HCT116 (cell line): Measurements from ENCODE around the gene BAHCC1. TPM values are rescaled to one million over a fixed set of nuclear protein-coding genes. Genes with fewer than 3 reads are reported as not detected.

ENCODE experiments used
- ATAC-seq: fragments of 200-7000 bp; cut with Tn5 transposase; 2 replicates; pipeline ENCODE4 v1.9.1; 2020; ENCODE audit warnings: mild to moderate bottlenecking, moderate library complexity
- BruUV-seq: library from RNA; stranded (reverse); fragments of 400-500 nt; replicated peaks from 2 replicates; lab custom pipeline; 2021; lab: Mats Ljungman, UMichigan
- CTCF ChIA-PET: fragments of 300-600 bp; sonication (Branson Sonifier 250); formaldehyde crosslinking; loops from one replicate; lab custom pipeline; 2021; ENCODE audit warnings: antibody characterized with exemption; lab: Charles Lee
- POLR2A ChIA-PET: fragments of 300-600, 350-600 bp; sonication (Branson Sonifier 250); formaldehyde crosslinking; loops from one replicate; lab custom pipeline; 2021; ENCODE audit warnings: antibody characterized with exemption; lab: Charles Lee
- RAD21 ChIA-PET, 2 experiments: fragments of 300-600 bp; sonication (Branson Sonifier 250); formaldehyde crosslinking; loops; one replicate each; lab custom pipeline; 2023; ENCODE audit warnings: low total read pairs in 2 of 2; ENCODE audit not compliant: uncharacterized antibody in 2 of 2, unreplicated experiment in 2 of 2, low non-redundant PET in 1 of 2; lab: Charles Lee
- DNase-seq: peaks from one replicate; pipeline ENCODE4 v3.0.0-alpha.2; 2010; ENCODE audit warnings: low read depth, low spot score
- H2AFZ ChIP-seq: fragments of 200-600 bp; shearing (Covaris generic), sonication (generic); 2 replicates; pipeline ENCODE4 v1.6.1; 2017; ENCODE audit warnings: low read depth, mixed run types, mixed read lengths, antibody characterized with exemption, low read length; ENCODE audit not compliant: poor library complexity, severe bottlenecking
- H3K27ac ChIP-seq: 2 replicates; pipeline ENCODE4 v1.5.1; 2012; ENCODE audit warnings: low read depth, low read length
- H3K27me3 ChIP-seq: fragments of 200-600 bp; sonication (generic); 2 replicates; pipeline ENCODE4 v1.6.1; 2016; ENCODE audit warnings: mixed run types, low read length, mixed read lengths; ENCODE audit not compliant: insufficient read depth
- H3K36me3 ChIP-seq, 2 experiments: fragments of 200-500 bp in 1 of 2; fragments of 200-600 bp in 1 of 2; sonication (Bioruptor generic) in 1 of 2; sonication (generic) in 1 of 2; 2 replicates each; pipeline versions ENCODE4 v1.5.1 to v1.6.1; 2014 to 2016; ENCODE audit warnings: low read length in 2 of 2, inconsistent platforms in 1 of 2, mixed read lengths in 1 of 2, mixed run types in 1 of 2; ENCODE audit not compliant: insufficient read depth in 2 of 2, control insufficient read depth in 1 of 2
- H3K4me1 ChIP-seq, 2 experiments: fragments of 200-600 bp in 1 of 2; sonication (generic) in 1 of 2; 2 replicates each; pipeline versions ENCODE4 v1.5.1 to v1.6.1; 2012 to 2017; ENCODE audit warnings: low read length in 2 of 2, inconsistent platforms in 1 of 2, mild to moderate bottlenecking in 1 of 2, mixed read lengths in 1 of 2, mixed run types in 1 of 2, moderate library complexity in 1 of 2; ENCODE audit not compliant: insufficient read depth in 2 of 2, control insufficient read depth in 1 of 2
- H3K4me2 ChIP-seq: fragments of 200-600 bp; sonication (generic); 2 replicates; pipeline ENCODE4 v1.6.1; 2017; ENCODE audit warnings: mixed run types, low read length, mixed read lengths
- H3K4me3 ChIP-seq, 2 experiments: fragments of 200-600 bp in 1 of 2; sonication (generic) in 1 of 2; replicated peaks in 1 of 2; 2 replicates each; pipeline ENCODE4 v1.5.1; 2011 to 2016; ENCODE audit warnings: low read length in 2 of 2, control low read depth in 1 of 2, low read depth in 1 of 2, mild to moderate bottlenecking in 1 of 2, mixed read lengths in 1 of 2, mixed run types in 1 of 2
- H3K79me2 ChIP-seq: fragments of 200-600 bp; sonication (generic); 2 replicates; pipeline ENCODE4 v1.6.1; 2017; ENCODE audit warnings: mild to moderate bottlenecking, mixed run types, low read length, moderate library complexity, mixed read lengths; ENCODE audit not compliant: insufficient read depth
- H3K9ac ChIP-seq: fragments of 200-600 bp; sonication (generic); 2 replicates; pipeline ENCODE4 v1.6.1; 2016; ENCODE audit warnings: low read length, mixed read lengths
- H3K9me2 ChIP-seq: fragments of 200-600 bp; sonication (generic), shearing (Covaris generic); 2 replicates; pipeline ENCODE4 v1.6.1; 2017; ENCODE audit warnings: mixed run types, mild to moderate bottlenecking, moderate library complexity; ENCODE audit not compliant: insufficient read depth
- H3K9me3 ChIP-seq, 2 experiments: fragments of 200-500 bp in 1 of 2; fragments of 200-600 bp in 1 of 2; sonication (Bioruptor generic) in 1 of 2; sonication (generic) in 1 of 2; 2 replicates each; pipeline ENCODE4 v1.6.1; 2014 to 2017; ENCODE audit warnings: low read length in 2 of 2, mixed read lengths in 2 of 2, inconsistent platforms in 1 of 2, low read depth in 1 of 2, mild to moderate bottlenecking in 1 of 2, mixed run types in 1 of 2, moderate library complexity in 1 of 2; ENCODE audit not compliant: control insufficient read depth in 1 of 2, insufficient read depth in 1 of 2
- H4K20me1 ChIP-seq: fragments of 200-600 bp; sonication (generic), shearing (Covaris generic); 2 replicates; pipeline ENCODE4 v1.6.1; 2017; ENCODE audit warnings: mixed run types, mild to moderate bottlenecking, moderate library complexity; ENCODE audit not compliant: insufficient read depth
- CBX3 ChIP-seq: IDR thresholded peaks from 2 replicates; pipeline ENCODE4 v1.6.1; 2012; ENCODE audit warnings: low read depth
- CEBPB ChIP-seq: IDR thresholded peaks from 2 replicates; pipeline ENCODE4 v1.6.1; 2012; ENCODE audit warnings: low read depth
- EGR1 ChIP-seq: IDR thresholded peaks from 2 replicates; pipeline ENCODE4 v1.6.1; 2012; ENCODE audit warnings: low read depth
- ELF1 ChIP-seq: IDR thresholded peaks from 2 replicates; pipeline ENCODE4 v1.6.1; 2012; ENCODE audit warnings: low read depth, borderline replicate concordance
- POLR2A ChIP-seq: IDR thresholded peaks from 2 replicates; pipeline ENCODE4 v1.7.0; 2011; ENCODE audit warnings: borderline replicate concordance; ENCODE audit not compliant: insufficient read depth, insufficient read length; ENCODE audit errors: extremely low read depth
- RAD21 ChIP-seq: IDR thresholded peaks from 2 replicates; pipeline ENCODE4 v1.6.1; 2012; ENCODE audit warnings: low read depth, mild to moderate bottlenecking
- SP1 ChIP-seq: IDR thresholded peaks from 2 replicates; pipeline ENCODE4 v1.6.1; 2012; ENCODE audit warnings: low read depth
- SRF ChIP-seq: IDR thresholded peaks from 2 replicates; pipeline ENCODE4 v1.6.1; 2012; ENCODE audit warnings: low read depth
- TCF7L2 ChIP-seq: IDR thresholded peaks from 2 replicates; pipeline ENCODE4 v1.7.0; 2011; ENCODE audit warnings: borderline replicate concordance, inconsistent platforms; ENCODE audit not compliant: insufficient read depth, insufficient read length; ENCODE audit errors: extremely low read depth
- YY1 ChIP-seq: IDR thresholded peaks from 2 replicates; pipeline ENCODE4 v1.6.1; 2011; ENCODE audit warnings: low read length, low read depth, moderate library complexity, mild to moderate bottlenecking; ENCODE audit not compliant: insufficient replicate concordance; ENCODE audit errors: extremely low read depth
- ZFX ChIP-seq: fragments of 450-650 bp; IDR thresholded peaks from 2 replicates; pipeline ENCODE4 v1.6.1; 2017
- ZNF274 ChIP-seq: fragments of 200-500 bp; sonication (Bioruptor generic); IDR thresholded peaks from 2 replicates; pipeline ENCODE4 v1.6.1; 2014; ENCODE audit warnings: mild to moderate bottlenecking, low read depth, low read length, inconsistent platforms
- intact Hi-C: fragments of 100-400 bp; cut with micrococcal nuclease; formaldehyde crosslinking; loops from 2 replicates; pipeline ENCODE4 v1.10.0; 2022
- total RNA-seq: library from RNA; stranded (reverse); gene quantifications from one replicate; pipeline ENCODE4 v1.2.1, GENCODE V29; 2021; ENCODE audit not compliant: unreplicated experiment
- TF ChIP-seq, protein P1 (sequence below): IDR thresholded peaks from 2 replicates; pipeline ENCODE4 v1.6.1; 2012

Gene BAHCC1
- total RNA-seq, 1 experiment from 2014 or later, result 45.2 TPM

DNA sequence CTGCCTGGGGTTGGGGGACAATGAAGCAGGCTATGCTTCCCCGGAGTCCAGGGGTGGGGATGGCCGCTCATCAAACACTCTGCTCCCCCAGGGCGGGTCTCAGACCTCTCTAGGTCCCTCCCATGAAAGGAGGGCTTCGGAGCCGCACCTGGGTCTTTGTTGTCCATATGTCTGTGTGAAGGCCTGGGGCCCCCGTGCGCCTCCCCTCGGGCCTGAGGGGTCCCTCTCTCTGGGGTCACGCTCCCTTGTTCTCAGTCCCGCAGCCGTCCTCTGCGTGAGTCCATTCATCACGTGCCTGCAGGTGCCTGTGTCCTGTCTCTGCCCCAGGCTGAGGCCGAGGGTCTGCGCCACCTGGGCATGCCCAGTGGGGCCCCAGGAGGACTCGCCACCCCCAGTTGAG lies 15.6 kb downstream of the BAHCC1 start:
- no peak for TF ChIP-seq ZNF274
- no peak for TF ChIP-seq POLR2A
- TF ChIP-seq YY1, result no peak
- TF ChIP-seq ELF1, result no peak
- TF ChIP-seq CEBPB, result no peak
- no peak for TF ChIP-seq TCF7L2

DNA sequence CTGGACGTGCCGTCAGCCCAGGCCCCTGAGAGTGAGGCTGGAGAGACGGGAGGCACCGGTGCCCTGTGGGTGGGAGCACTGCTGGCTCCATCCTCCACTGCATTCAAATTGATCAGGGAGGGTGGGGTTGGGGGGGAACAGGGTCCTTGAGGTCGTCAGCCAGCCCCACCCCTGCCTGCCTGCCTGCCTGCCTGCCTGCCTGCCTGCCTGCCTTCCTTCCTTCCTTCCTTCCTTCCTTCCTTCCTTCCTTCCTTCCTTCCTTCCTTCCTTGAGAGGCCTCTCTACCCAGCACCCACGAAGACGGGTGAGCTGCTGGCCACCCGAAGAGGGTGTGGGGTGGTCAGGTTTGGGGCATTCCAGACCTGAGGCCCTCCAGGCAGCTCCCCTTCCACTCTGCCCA lies 16.0 kb downstream of the BAHCC1 start:
- RAD21 ChIA-PET, result no interaction called here
- no peaks in the 10 kb centered on the region for H4K20me1 ChIP-seq
- BruUV-seq, result no TSS peak
- no peak overlapping the region for H3K9ac ChIP-seq
- no peak for TF ChIP-seq SP1
- TF ChIP-seq, protein P1, sequence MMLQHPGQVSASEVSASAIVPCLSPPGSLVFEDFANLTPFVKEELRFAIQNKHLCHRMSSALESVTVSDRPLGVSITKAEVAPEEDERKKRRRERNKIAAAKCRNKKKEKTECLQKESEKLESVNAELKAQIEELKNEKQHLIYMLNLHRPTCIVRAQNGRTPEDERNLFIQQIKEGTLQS, result no peak
- no peak for TF ChIP-seq POLR2A
- no peak for TF ChIP-seq ZNF274
- no peak for TF ChIP-seq RAD21
- no peak for TF ChIP-seq ZFX
- no peak for TF ChIP-seq ELF1
- TF ChIP-seq CEBPB, result no peak
- TF ChIP-seq SRF, result no peak
- TF ChIP-seq EGR1, result no peak
- no peak for TF ChIP-seq CBX3
- no peaks in the 10 kb centered on the region for H3K36me3 ChIP-seq
- CTCF ChIA-PET, result no interaction called here
- H3K4me3 ChIP-seq, result no peak overlapping the region
- intact Hi-C loops, result no loop called here
- H3K27ac ChIP-seq, result no peak overlapping the region
- H3K9me3 ChIP-seq, result no peaks in the 10 kb centered on the region
- H3K4me1 ChIP-seq, result peaks cover 7 to 9% of the 10 kb centered on the region in 2 experiments; a peak in 2 of 4 replicates
- H3K4me2 ChIP-seq, result no peak overlapping the region
- POLR2A ChIA-PET, result interaction anchor here (1.4 kb wide), 1 partner anchor 8 kb away, joined by 4 read pairs; no protein-coding TSS in a partner anchor
- H3K9me2 ChIP-seq, result no peaks in the 10 kb centered on the region
- ATAC-seq (no peak), DNase-seq (no peak)
- no peak overlapping the region for H2AFZ ChIP-seq
- H3K79me2 ChIP-seq, result peaks cover 8% of the 10 kb centered on the region; the same call in 1 of the 2 replicates
- no peaks in the 10 kb centered on the region for H3K27me3 ChIP-seq

More for the DNA sequence above, 15.6 kb downstream of the BAHCC1 start:
- peaks cover 7 to 9% of the 10 kb centered on the region in 2 experiments; a peak in 2 of 4 replicates for H3K4me1 ChIP-seq
- H3K4me3 ChIP-seq, result no peak overlapping the region
- H3K79me2 ChIP-seq, result peaks cover 10% of the 10 kb centered on the region
- no peak overlapping the region for H3K9ac ChIP-seq
- no peaks in the 10 kb centered on the region for H3K36me3 ChIP-seq
- H3K27ac ChIP-seq, result no peak overlapping the region
- DNase-seq, result no peak
- BruUV-seq, result no TSS peak
- CTCF ChIA-PET, result no interaction called here
- intact Hi-C loops, result no loop called here
- no peaks in the 10 kb centered on the region for H3K9me2 ChIP-seq
- no peaks in the 10 kb centered on the region for H3K27me3 ChIP-seq
- POLR2A ChIA-PET, result interaction anchor here (1.4 kb wide), 1 partner anchor 9 kb away, joined by 4 read pairs; no protein-coding TSS in a partner anchor
- H2AFZ ChIP-seq, result no peak overlapping the region
- H3K9me3 ChIP-seq, result no peaks in the 10 kb centered on the region
- no peak for ATAC-seq
- H3K4me2 ChIP-seq, result no peak overlapping the region
- no peaks in the 10 kb centered on the region for H4K20me1 ChIP-seq
- RAD21 ChIA-PET, result no interaction called here
